ENCODE measurements around the gene JAM3.

DNA sequence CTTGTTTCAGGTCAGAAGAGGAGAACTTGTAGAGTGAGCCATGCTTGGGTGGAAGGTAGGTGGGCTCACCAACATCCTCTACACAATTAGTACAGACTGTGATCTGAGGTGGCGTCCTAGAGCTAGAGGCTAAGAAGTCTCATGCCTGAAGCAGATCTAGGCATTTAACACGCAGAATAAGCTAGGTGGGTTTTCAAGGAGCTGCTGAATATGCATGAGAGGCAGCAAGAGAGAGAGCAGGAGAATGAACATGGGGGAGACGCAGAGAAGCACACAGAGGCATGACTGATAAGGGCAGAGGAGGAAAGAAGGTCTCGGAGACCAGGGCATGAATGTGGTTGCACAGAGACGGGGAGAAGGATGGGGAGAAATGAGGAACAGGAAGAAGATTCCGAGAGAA lies 36.8 kb upstream of the JAM3 start:
- no peak for TF ChIP-seq CTCF (conservative IDR thresholded peaks at IDR 0.05)
- TF ChIP-seq ZFX (IDR thresholded peaks at IDR 0.05) = no peak

Data from C4-2B (cell line).